GM12878 (cell line): ENCODE measurements around the gene ZDHHC17.

ENCODE experiments used
- CTCF ChIP-seq, 3 experiments: IDR thresholded peaks in 2 of 3; conservative IDR thresholded peaks in 1 of 3; 2 replicates each; pipeline ENCODE4 v1.5.1; 2011; ENCODE audit warnings: low read depth in 3 of 3, low read length in 3 of 3, mild to moderate bottlenecking in 3 of 3, control low read depth in 2 of 3, moderate library complexity in 2 of 3, inconsistent platforms in 1 of 3, mixed read lengths in 1 of 3; ENCODE audit not compliant: control insufficient read depth in 2 of 3, insufficient read depth in 1 of 3; ENCODE audit errors: extremely low read depth in 1 of 3
- SPI1 ChIP-seq: IDR thresholded peaks from 2 replicates; pipeline ENCODE4 v1.6.1; 2011; ENCODE audit warnings: low read depth, mild to moderate bottlenecking, low read length, moderate library complexity, borderline replicate concordance; ENCODE audit not compliant: insufficient read depth
- TF ChIP-seq, protein P1 (sequence below): IDR thresholded peaks from 2 replicates; pipeline ENCODE4 v1.6.1; 2012; ENCODE audit warnings: low read depth, low read length, improper control_type of control experiment
- TF ChIP-seq, protein P2 (sequence below): IDR thresholded peaks from 2 replicates; pipeline ENCODE4 v1.6.1; 2011; ENCODE audit warnings: borderline replicate concordance, low read depth, mild to moderate bottlenecking, moderate library complexity, mixed read lengths, low read length; ENCODE audit not compliant: insufficient read depth; ENCODE audit errors: extremely low read length

DNA sequence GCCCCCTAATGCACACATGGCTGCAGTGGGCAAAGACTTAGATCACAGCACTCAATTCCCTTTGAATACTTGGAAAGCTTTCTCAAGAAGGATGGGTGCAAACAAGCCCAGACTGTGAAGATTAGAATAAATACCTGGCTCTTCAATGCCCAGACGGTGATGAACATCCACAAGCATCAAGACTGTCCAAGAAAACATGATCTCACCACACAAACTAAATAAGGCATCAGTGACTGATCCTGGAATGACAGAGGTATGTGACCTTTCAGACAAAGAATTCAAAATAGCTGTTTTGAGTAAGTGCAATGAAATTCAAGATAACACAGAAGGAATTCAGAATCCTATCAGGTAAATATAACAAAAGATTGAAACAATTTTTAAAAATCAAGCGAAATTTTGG lies 43.8 kb upstream of the ZDHHC17 start:
- no peak for TF ChIP-seq CTCF (IDR thresholded peaks at IDR 0.05 in 2 of 3, conservative IDR thresholded peaks at IDR 0.05 in 1 of 3; ENCODE audit: control insufficient read depth in 2 of 3, extremely low read depth in 1 of 3, insufficient read depth in 1 of 3, low read depth in 3 of 3, low read length in 3 of 3)
- TF ChIP-seq, protein P1, sequence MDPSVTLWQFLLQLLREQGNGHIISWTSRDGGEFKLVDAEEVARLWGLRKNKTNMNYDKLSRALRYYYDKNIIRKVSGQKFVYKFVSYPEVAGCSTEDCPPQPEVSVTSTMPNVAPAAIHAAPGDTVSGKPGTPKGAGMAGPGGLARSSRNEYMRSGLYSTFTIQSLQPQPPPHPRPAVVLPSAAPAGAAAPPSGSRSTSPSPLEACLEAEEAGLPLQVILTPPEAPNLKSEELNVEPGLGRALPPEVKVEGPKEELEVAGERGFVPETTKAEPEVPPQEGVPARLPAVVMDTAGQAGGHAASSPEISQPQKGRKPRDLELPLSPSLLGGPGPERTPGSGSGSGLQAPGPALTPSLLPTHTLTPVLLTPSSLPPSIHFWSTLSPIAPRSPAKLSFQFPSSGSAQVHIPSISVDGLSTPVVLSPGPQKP: no peak
- no peak for TF ChIP-seq SPI1
- TF ChIP-seq, protein P2, sequence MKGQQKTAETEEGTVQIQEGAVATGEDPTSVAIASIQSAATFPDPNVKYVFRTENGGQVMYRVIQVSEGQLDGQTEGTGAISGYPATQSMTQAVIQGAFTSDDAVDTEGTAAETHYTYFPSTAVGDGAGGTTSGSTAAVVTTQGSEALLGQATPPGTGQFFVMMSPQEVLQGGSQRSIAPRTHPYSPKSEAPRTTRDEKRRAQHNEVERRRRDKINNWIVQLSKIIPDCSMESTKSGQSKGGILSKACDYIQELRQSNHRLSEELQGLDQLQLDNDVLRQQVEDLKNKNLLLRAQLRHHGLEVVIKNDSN: no peak
